Neural progenitor cell (in vitro differentiated cells): ENCODE results near the gene SS18.

Source experiments
- EZH2 ChIP-seq: fragments of 200-600 bp; sonication (generic); IDR thresholded peaks from 2 replicates; pipeline ENCODE4 v1.6.1; 2017; ENCODE audit warnings: antibody characterized with exemption, mild to moderate bottlenecking, moderate library complexity
- EZH2phosphoT487 ChIP-seq: fragments of 200-600 bp; sonication (generic); IDR thresholded peaks from 2 replicates; pipeline ENCODE4 v1.6.1; 2017; ENCODE audit warnings: antibody characterized with exemption
- TF ChIP-seq, protein P1 (sequence below): fragments of 200-600 bp; sonication (generic); IDR thresholded peaks from 2 replicates; pipeline ENCODE4 v1.5.1; 2017; ENCODE audit warnings: antibody characterized with exemption, mild to moderate bottlenecking

- TF ChIP-seq, protein P1, sequence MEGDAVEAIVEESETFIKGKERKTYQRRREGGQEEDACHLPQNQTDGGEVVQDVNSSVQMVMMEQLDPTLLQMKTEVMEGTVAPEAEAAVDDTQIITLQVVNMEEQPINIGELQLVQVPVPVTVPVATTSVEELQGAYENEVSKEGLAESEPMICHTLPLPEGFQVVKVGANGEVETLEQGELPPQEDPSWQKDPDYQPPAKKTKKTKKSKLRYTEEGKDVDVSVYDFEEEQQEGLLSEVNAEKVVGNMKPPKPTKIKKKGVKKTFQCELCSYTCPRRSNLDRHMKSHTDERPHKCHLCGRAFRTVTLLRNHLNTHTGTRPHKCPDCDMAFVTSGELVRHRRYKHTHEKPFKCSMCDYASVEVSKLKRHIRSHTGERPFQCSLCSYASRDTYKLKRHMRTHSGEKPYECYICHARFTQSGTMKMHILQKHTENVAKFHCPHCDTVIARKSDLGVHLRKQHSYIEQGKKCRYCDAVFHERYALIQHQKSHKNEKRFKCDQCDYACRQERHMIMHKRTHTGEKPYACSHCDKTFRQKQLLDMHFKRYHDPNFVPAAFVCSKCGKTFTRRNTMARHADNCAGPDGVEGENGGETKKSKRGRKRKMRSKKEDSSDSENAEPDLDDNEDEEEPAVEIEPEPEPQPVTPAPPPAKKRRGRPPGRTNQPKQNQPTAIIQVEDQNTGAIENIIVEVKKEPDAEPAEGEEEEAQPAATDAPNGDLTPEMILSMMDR: no peak
- TF ChIP-seq EZH2 (no peak), EZH2phosphoT487 (no peak)
These were observed 88.0 kb downstream of the SS18 start for GRCh38 chr18:26002375-26002910.
